H1 (cell line): Measurements from ENCODE around the gene RPL26. TPM values are rescaled to one million over a fixed set of nuclear protein-coding genes. Genes with fewer than 3 reads are reported as not detected.

Experiments
- CTCF ChIA-PET: fragments of 300-600 bp; sonication (Branson Sonifier 250); formaldehyde crosslinking; loops from one replicate; lab custom pipeline; 2021; ENCODE audit not compliant: partially characterized antibody; lab: Charles Lee
- POLR2A ChIA-PET: fragments of 300-600 bp; sonication (Branson Sonifier 250); formaldehyde crosslinking; loops from one replicate; lab custom pipeline; 2021; ENCODE audit warnings: inconsistent platforms; ENCODE audit not compliant: partially characterized antibody; lab: Charles Lee
- DNase-seq, 2 experiments: peaks; one replicate each; pipeline versions ENCODE4 v3.0.0 to v3.0.0-alpha.2; 2010 to 2022; ENCODE audit warnings: low spot score in 2 of 2, low read depth in 1 of 2, mixed read lengths in 1 of 2
- FAIRE-seq: peaks from 2 replicates; lab custom pipeline; 2011; peaks lifted over from hg19 to GRCh38; lab: Jason Lieb, UNC
- H2AFZ ChIP-seq: 2 replicates; pipeline ENCODE4 v1.8.1; 2012; ENCODE audit warnings: low read length, inconsistent platforms
- H2AK5ac ChIP-seq: 2 replicates; pipeline ENCODE4 v1.6.1; 2013; ENCODE audit warnings: low read depth, low read length
- H2BK120ac ChIP-seq: replicated peaks from 2 replicates; pipeline ENCODE3; 2013; ENCODE audit warnings: low read depth, low read length, inconsistent platforms
- H2BK12ac ChIP-seq: 2 replicates; pipeline ENCODE4 v1.6.1; 2013; ENCODE audit warnings: low read depth, low read length
- H2BK15ac ChIP-seq: 2 replicates; pipeline ENCODE4 v1.6.1; 2013; ENCODE audit warnings: low read length
- H2BK20ac ChIP-seq: 2 replicates; pipeline ENCODE4 v1.6.1; 2013; ENCODE audit warnings: low read length
- H2BK5ac ChIP-seq: 2 replicates; pipeline ENCODE4 v1.6.1; 2013; ENCODE audit warnings: low read depth, low read length
- H3K14ac ChIP-seq: 2 replicates; pipeline ENCODE4 v1.6.1; 2013; ENCODE audit warnings: inconsistent platforms; ENCODE audit not compliant: insufficient read length
- H3K18ac ChIP-seq: 2 replicates; pipeline ENCODE4 v1.6.1; 2013; ENCODE audit warnings: low read length; ENCODE audit errors: extremely low read depth
- H3K23ac ChIP-seq: 2 replicates; pipeline ENCODE4 v1.6.1; 2013; ENCODE audit warnings: inconsistent platforms; ENCODE audit not compliant: insufficient read length
- H3K23me2 ChIP-seq: 2 replicates; pipeline ENCODE4 v1.6.1; 2013; ENCODE audit warnings: low read depth, low read length
- H3K27ac ChIP-seq: 2 replicates; pipeline ENCODE4 v1.6.1; 2011; ENCODE audit warnings: low read depth, low read length, inconsistent platforms
- H3K27me3 ChIP-seq, 4 experiments: replicated peaks in 1 of 4; 1 replicate in 1 of 4; 2 replicates in 3 of 4; pipeline versions ENCODE4 v1.6.1 to v1.8.1; 2011 to 2013; ENCODE audit warnings: low read length in 3 of 4, mild to moderate bottlenecking in 3 of 4, inconsistent platforms in 2 of 4, mixed read lengths in 2 of 4, moderate library complexity in 1 of 4; ENCODE audit not compliant: control insufficient read depth in 3 of 4, insufficient read depth in 3 of 4; ENCODE audit errors: extremely low read depth in 1 of 4
- H3K36me3 ChIP-seq, 4 experiments: 2 replicates each; pipeline versions ENCODE4 v1.6.1 to v1.8.1; 2011 to 2013; ENCODE audit warnings: mild to moderate bottlenecking in 4 of 4, low read length in 3 of 4, moderate library complexity in 2 of 4, control low read depth in 1 of 4, inconsistent platforms in 1 of 4; ENCODE audit not compliant: insufficient read depth in 4 of 4, control insufficient read depth in 2 of 4
- H3K4ac ChIP-seq: replicated peaks from 2 replicates; pipeline ENCODE3; 2013; ENCODE audit warnings: low read length, low read depth, mixed read lengths, inconsistent platforms; ENCODE audit not compliant: insufficient read length
- H3K4me1 ChIP-seq, 4 experiments: replicated peaks in 1 of 4; 1 replicate in 1 of 4; 2 replicates in 3 of 4; pipeline versions ENCODE4 v1.6.1 to v1.8.1; 2011 to 2013; ENCODE audit warnings: low read length in 3 of 4, inconsistent platforms in 2 of 4, mixed read lengths in 1 of 4; ENCODE audit not compliant: insufficient read depth in 4 of 4, control insufficient read depth in 3 of 4
- H3K4me2 ChIP-seq, 2 experiments: 2 replicates each; pipeline versions ENCODE4 v1.6.1 to v1.8.1; 2011 to 2013; ENCODE audit warnings: low read depth in 2 of 2, low read length in 2 of 2, control low read depth in 1 of 2, inconsistent platforms in 1 of 2, mild to moderate bottlenecking in 1 of 2; ENCODE audit not compliant: insufficient read depth in 1 of 2
- H3K4me3 ChIP-seq, 4 experiments: fragments of 200-600, 300-600 bp in 1 of 4; sonication (generic), shearing (Covaris generic), sonication (Bioruptor Twin) in 1 of 4; 2 replicates each; pipeline versions ENCODE4 v1.5.1 to v1.8.1; 2011 to 2016; ENCODE audit warnings: low read length in 4 of 4, low read depth in 3 of 4, control low read depth in 2 of 4, inconsistent platforms in 2 of 4, mild to moderate bottlenecking in 2 of 4, mixed read lengths in 1 of 4, moderate library complexity in 1 of 4; ENCODE audit not compliant: insufficient read depth in 2 of 4; ENCODE audit errors: extremely low read depth in 1 of 4
- H3K56ac ChIP-seq: replicated peaks from 2 replicates; pipeline ENCODE3; 2013; ENCODE audit warnings: low read depth, mild to moderate bottlenecking, mixed read lengths, low read length, inconsistent platforms; ENCODE audit not compliant: insufficient read length
- H3K79me1 ChIP-seq: 2 replicates; pipeline ENCODE4 v1.6.1; 2013; ENCODE audit warnings: low read depth, low read length, control low read depth
- H3K79me2 ChIP-seq, 2 experiments: 2 replicates each; pipeline versions ENCODE4 v1.6.1 to v1.8.1; 2012 to 2013; ENCODE audit warnings: low read length in 2 of 2, mild to moderate bottlenecking in 2 of 2, inconsistent platforms in 1 of 2; ENCODE audit not compliant: insufficient read depth in 2 of 2, control insufficient read depth in 1 of 2
- H3K9ac ChIP-seq, 4 experiments: replicated peaks in 1 of 4; 1 replicate in 1 of 4; 2 replicates in 3 of 4; pipeline versions ENCODE4 v1.6.1 to v1.8.1; 2011 to 2013; ENCODE audit warnings: low read depth in 3 of 4, low read length in 3 of 4, control low read depth in 2 of 4, mild to moderate bottlenecking in 2 of 4, moderate library complexity in 2 of 4, inconsistent platforms in 1 of 4; ENCODE audit errors: extremely low read depth in 1 of 4
- H3K9me3 ChIP-seq, 2 experiments: 2 replicates each; pipeline versions ENCODE4 v1.6.1 to v1.8.1; 2012 to 2013; ENCODE audit warnings: mild to moderate bottlenecking in 2 of 2, moderate library complexity in 2 of 2, control low read depth in 1 of 2, inconsistent platforms in 1 of 2, low read depth in 1 of 2, low read length in 1 of 2, mixed read lengths in 1 of 2; ENCODE audit not compliant: insufficient read depth in 2 of 2
- H4K20me1 ChIP-seq, 2 experiments: replicated peaks in 1 of 2; 2 replicates each; pipeline versions ENCODE3 to v1.8.1; 2011 to 2013; ENCODE audit warnings: inconsistent platforms in 2 of 2, low read length in 2 of 2, mild to moderate bottlenecking in 1 of 2; ENCODE audit not compliant: insufficient read depth in 2 of 2, control insufficient read depth in 1 of 2
- H4K5ac ChIP-seq: 2 replicates; pipeline ENCODE4 v1.6.1; 2013; ENCODE audit warnings: low read length, low read depth, mixed read lengths, inconsistent platforms; ENCODE audit not compliant: insufficient read length
- H4K8ac ChIP-seq: 2 replicates; pipeline ENCODE4 v1.8.0; 2013; ENCODE audit warnings: mild to moderate bottlenecking, moderate library complexity, low read length, inconsistent platforms; ENCODE audit not compliant: insufficient read depth; ENCODE audit errors: extremely low read depth
- H4K91ac ChIP-seq: replicated peaks from 2 replicates; pipeline ENCODE3; 2013; ENCODE audit warnings: low read length, mixed read lengths, inconsistent platforms; ENCODE audit not compliant: insufficient read length
- ATF2 ChIP-seq: IDR thresholded peaks from 2 replicates; pipeline ENCODE4 v1.6.1; 2012; ENCODE audit warnings: low read length, inconsistent platforms
- CBX5 ChIP-seq: fragments of 300-800, 300-1000 bp; sonication (generic); IDR thresholded peaks from 2 replicates; pipeline ENCODE4 v1.7.1; 2016; ENCODE audit warnings: antibody characterized with exemption, low read length, low read depth
- CHD2 ChIP-seq: IDR thresholded peaks from 2 replicates; pipeline ENCODE4 v1.6.1; 2012; ENCODE audit warnings: low read length, improper control_type of control experiment
- EGR1 ChIP-seq: IDR thresholded peaks from 2 replicates; pipeline ENCODE4 v1.6.1; 2011; ENCODE audit warnings: low read depth, low read length, borderline replicate concordance
- JUN ChIP-seq: IDR thresholded peaks from 2 replicates; pipeline ENCODE4 v1.6.1; 2011; ENCODE audit warnings: low read depth, mild to moderate bottlenecking, improper control_type of control experiment, low read length
- JUND ChIP-seq: IDR thresholded peaks from 2 replicates; pipeline ENCODE4 v1.6.1; 2011; ENCODE audit warnings: mild to moderate bottlenecking, improper control_type of control experiment, low read length
- KDM1A ChIP-seq: fragments of 200-600, 300-600 bp; sonication (generic); IDR thresholded peaks from 2 replicates; pipeline ENCODE4 v1.7.1; 2016; ENCODE audit warnings: mild to moderate bottlenecking, low read length, borderline replicate concordance
- MAFK ChIP-seq: IDR thresholded peaks from 2 replicates; pipeline ENCODE4 v1.6.1; 2012; ENCODE audit warnings: low read depth, mild to moderate bottlenecking, improper control_type of control experiment, low read length
- NANOG ChIP-seq: IDR thresholded peaks from 2 replicates; pipeline ENCODE4 v1.6.1; 2011; ENCODE audit warnings: low read length, low read depth, mild to moderate bottlenecking, inconsistent platforms; ENCODE audit not compliant: insufficient read depth, poor library complexity, severe bottlenecking
- SP2 ChIP-seq: IDR thresholded peaks from 2 replicates; pipeline ENCODE4 v1.6.1; 2012; ENCODE audit warnings: mild to moderate bottlenecking, low read length, inconsistent platforms
- SRF ChIP-seq: IDR thresholded peaks from 2 replicates; pipeline ENCODE4 v1.6.1; 2011; ENCODE audit warnings: mild to moderate bottlenecking, low read depth, low read length, moderate library complexity
- TAF1 ChIP-seq: IDR thresholded peaks from 2 replicates; pipeline ENCODE4 v1.6.1; 2011; ENCODE audit warnings: mild to moderate bottlenecking, low read depth, low read length
- TCF12 ChIP-seq: IDR thresholded peaks from 2 replicates; pipeline ENCODE4 v1.6.1; 2011; ENCODE audit warnings: low read depth, mild to moderate bottlenecking, low read length
- TEAD4 ChIP-seq: IDR thresholded peaks from 2 replicates; pipeline ENCODE4 v1.6.1; 2012; ENCODE audit warnings: low read depth, low read length, inconsistent platforms, mixed read lengths
- YY1 ChIP-seq: IDR thresholded peaks from 2 replicates; pipeline ENCODE4 v1.6.1; 2011; ENCODE audit warnings: low read depth, mild to moderate bottlenecking, low read length
- polyA plus RNA-seq, 7 experiments: library from polyadenylated mRNA; depleted of rRNA in 3 of 7; stranded (reverse) in 5 of 7; unstranded in 2 of 7; fragments of >200 nt in 5 of 7; fragments of 200-250 nt in 2 of 7; gene quantifications; 1 replicate in 5 of 7; 2 replicates in 1 of 7; 4 replicates in 1 of 7; pipeline versions ENCODE4 v1.2.1 to v1.2.3, GENCODE V29; 2011 to 2013; ENCODE audit warnings: missing spikeins in 2 of 7, mixed read lengths in 2 of 7
- total RNA-seq: library from RNA; stranded (reverse); fragmentation: NEBNext Ultra II Directional; extraction: Animal tissue kit (Norgen Biotek cat#: 25700); gene quantifications from 2 replicates; pipeline ENCODE4 v1.2.1, GENCODE V29; 2021

RPL26 gene
- total and polyA plus RNA-seq, 2 of the 8 experiments (the other 6 are each of a cell fraction or from before 2014, with no cell fraction given): 1,963 to 2,554 TPM

GRCh38 chr17:8413938-8414337 is 30.9 kb upstream of the RPL26 start:
- Histone ChIP-seq H3K79me1 (no peaks in the 10 kb centered on the region), H4K91ac (no peak overlapping the region), H3K4me3 (no peak overlapping the region), H3K4ac (no peak overlapping the region), H3K79me2 (no peaks in the 10 kb centered on the region), H4K8ac (no peak overlapping the region), H2AK5ac (no peak overlapping the region), H4K5ac (no peak overlapping the region), H3K27me3 (no peaks in the 10 kb centered on the region), H4K20me1 (no peaks in the 10 kb centered on the region), H3K9me3 (no peaks in the 10 kb centered on the region), H3K27ac (no peak overlapping the region), H3K23ac (no peak overlapping the region), H3K4me2 (no peak overlapping the region), H3K18ac (no peak overlapping the region), H2BK5ac (no peak overlapping the region), H3K4me1 (0 out of 7 replicates have a peak, but pooled peaks cover 0 to 5% (median under 1%) of the 10 kb centered on the region in 4 experiments), H2AFZ (no peak overlapping the region), H3K23me2 (no peaks in the 10 kb centered on the region; the same call in 1 of the 2 replicates), H2BK120ac (no peak overlapping the region), H2BK12ac (no peak overlapping the region), H3K36me3 (no peaks in the 10 kb centered on the region), H3K9ac (no peak overlapping the region), H3K56ac (no peak overlapping the region), H3K14ac (no peak overlapping the region), H2BK20ac (no peak overlapping the region), H2BK15ac (no peak overlapping the region)
- DNase-seq (no peak), FAIRE-seq (no peak)
- CTCF ChIA-PET: no interaction called here
- POLR2A ChIA-PET: no interaction called here
- TF ChIP-seq TAF1 (no peak), MAFK (no peak), NANOG (no peak), SP2 (no peak), TEAD4 (no peak), CHD2 (no peak), YY1 (no peak), CBX5 (no peak), ATF2 (no peak), SRF (no peak), TCF12 (no peak), JUN (no peak), KDM1A (no peak), EGR1 (no peak), JUND (no peak)
